Neural progenitor cell (in vitro differentiated cells): ENCODE data around the gene MTX3. TPM values are rescaled to one million over a fixed set of nuclear protein-coding genes. Genes with fewer than 3 reads are reported as not detected.
A peak's percentile ranks its signal among the peaks of the same experiment; 100 is the strongest.

Experiments
- DNase-seq: peaks from one replicate; pipeline ENCODE4 v3.0.0-alpha.2; 2016; ENCODE audit warnings: low spot score
- H2AFZ ChIP-seq: fragments of 200-600 bp; sonication (generic); replicated peaks from 2 replicates; pipeline ENCODE4 v1.6.1; 2016; ENCODE audit warnings: antibody characterized with exemption
- H3F3A ChIP-seq: fragments of 200-600 bp; sonication (generic); 2 replicates; pipeline ENCODE4 v1.6.1; 2016; ENCODE audit warnings: antibody characterized with exemption, low read depth
- H3K27ac ChIP-seq: fragments of 200-600 bp; sonication (generic); 2 replicates; pipeline ENCODE4 v1.5.1; 2016; ENCODE audit warnings: mild to moderate bottlenecking
- H3K27me3 ChIP-seq: fragments of 200-600 bp; sonication (generic); 2 replicates; pipeline ENCODE4 v1.6.1; 2016; ENCODE audit warnings: mild to moderate bottlenecking, moderate library complexity
- H3K36me3 ChIP-seq: fragments of 200-600 bp; sonication (generic); 2 replicates; pipeline ENCODE4 v1.5.1; 2016
- H3K4me1 ChIP-seq: fragments of 200-600 bp; sonication (generic); 2 replicates; pipeline ENCODE4 v1.6.1; 2016; ENCODE audit warnings: mixed run types
- H3K4me2 ChIP-seq: fragments of 200-600 bp; sonication (generic); 2 replicates; pipeline ENCODE4 v1.6.1; 2016
- H3K4me3 ChIP-seq: fragments of 200-600 bp; sonication (generic); 2 replicates; pipeline ENCODE4 v1.5.1; 2016
- H3K79me2 ChIP-seq: fragments of 200-600 bp; sonication (generic); 2 replicates; pipeline ENCODE4 v1.6.1; 2016; ENCODE audit warnings: low read depth
- H3K9ac ChIP-seq: fragments of 200-600 bp; sonication (generic); 2 replicates; pipeline ENCODE4 v1.6.1; 2016
- H3K9me3 ChIP-seq: fragments of 200-600 bp; sonication (generic); 2 replicates; pipeline ENCODE4 v1.5.1; 2016; ENCODE audit warnings: low read depth
- H4K20me1 ChIP-seq: fragments of 200-600 bp; sonication (generic); 2 replicates; pipeline ENCODE4 v1.6.1; 2016; ENCODE audit warnings: low read depth
- H3K27ac Mint-ChIP-seq: 3 replicates; pipeline ENCODE4 v1.8.0; 2021; ENCODE audit warnings: mixed read lengths
- H3K27me3 Mint-ChIP-seq: 2 replicates; pipeline ENCODE4 v1.8.0; 2022; ENCODE audit warnings: low read depth, mild to moderate bottlenecking, inconsistent platforms, moderate library complexity, mixed read lengths; ENCODE audit not compliant: insufficient read depth
- H3K36me3 Mint-ChIP-seq: 3 replicates; pipeline ENCODE4 v1.8.0; 2021; ENCODE audit warnings: mixed read lengths
- H3K4me1 Mint-ChIP-seq: 3 replicates; pipeline ENCODE4 v1.8.0; 2021; ENCODE audit warnings: mixed read lengths
- H3K4me3 Mint-ChIP-seq: 3 replicates; pipeline ENCODE4 v1.8.0; 2021; ENCODE audit warnings: mild to moderate bottlenecking, moderate library complexity, mixed read lengths
- H3K9me3 Mint-ChIP-seq: 3 replicates; pipeline ENCODE4 v1.8.0; 2020; ENCODE audit warnings: mixed read lengths
- CTCF ChIP-seq: fragments of 200-600 bp; sonication (generic); IDR thresholded peaks from 2 replicates; pipeline ENCODE4 v1.5.1; 2017; ENCODE audit warnings: antibody characterized with exemption, mild to moderate bottlenecking
- EZH2 ChIP-seq: fragments of 200-600 bp; sonication (generic); IDR thresholded peaks from 2 replicates; pipeline ENCODE4 v1.6.1; 2017; ENCODE audit warnings: antibody characterized with exemption, mild to moderate bottlenecking, moderate library complexity
- EZH2phosphoT487 ChIP-seq: fragments of 200-600 bp; sonication (generic); IDR thresholded peaks from 2 replicates; pipeline ENCODE4 v1.6.1; 2017; ENCODE audit warnings: antibody characterized with exemption
- total RNA-seq: library from RNA; depleted of rRNA; stranded (reverse); fragments of >200 nt; gene quantifications from 2 replicates; pipeline ENCODE4 v1.2.3, GENCODE V29; 2015; ENCODE audit warnings: low replicate concordance

The MTX3 gene
- total RNA-seq, 1 donor from 2014 or later = 64.0 TPM

GRCh38 chr5:79934681-79935080 is 56.4 kb downstream of the MTX3 start:
- no peaks in the 10 kb centered on the region for H3K9me3 Mint-ChIP-seq
- H4K20me1 ChIP-seq = no peaks in the 10 kb centered on the region
- no peak overlapping the region for H3K4me2 ChIP-seq
- no peaks in the 10 kb centered on the region for H3K79me2 ChIP-seq
- no peak for TF ChIP-seq CTCF
- no peak for TF ChIP-seq EZH2
- no peak for TF ChIP-seq EZH2phosphoT487
- H3K4me1 ChIP-seq = peaks cover 9% of the 10 kb centered on the region
- no peaks in the 10 kb centered on the region for H3K9me3 ChIP-seq
- DNase-seq = no peak
- no peaks in the 10 kb centered on the region for H3K27me3 Mint-ChIP-seq
- no peaks in the 10 kb centered on the region for H3K4me1 Mint-ChIP-seq
- no peaks in the 10 kb centered on the region for H3K36me3 ChIP-seq
- H3K4me3 Mint-ChIP-seq = no peak overlapping the region
- no peak overlapping the region for H3K27ac ChIP-seq
- no peak overlapping the region for H3K27ac Mint-ChIP-seq
- H3F3A ChIP-seq = peaks cover 8% of the 10 kb centered on the region
- peak overlapping the region; percentile 48 for H2AFZ ChIP-seq
- H3K36me3 Mint-ChIP-seq = no peaks in the 10 kb centered on the region
- H3K9ac ChIP-seq = no peak overlapping the region
- H3K27me3 ChIP-seq = no peaks in the 10 kb centered on the region
- H3K4me3 ChIP-seq = no peak overlapping the region

- no peak overlapping the region for H3K27ac Mint-ChIP-seq
- no peak for TF ChIP-seq EZH2phosphoT487
- TF ChIP-seq EZH2 = no peak
- TF ChIP-seq CTCF = no peak
- H3K9me3 Mint-ChIP-seq = no peaks in the 10 kb centered on the region
- Histone ChIP-seq H3K27me3 (no peaks in the 10 kb centered on the region), H4K20me1 (no peaks in the 10 kb centered on the region), H3K36me3 (no peaks in the 10 kb centered on the region), H3K27ac (no peak overlapping the region), H3K9me3 (no peaks in the 10 kb centered on the region), H3K79me2 (no peaks in the 10 kb centered on the region), H3F3A (no peaks in the 10 kb centered on the region), H3K4me2 (no peak overlapping the region), H2AFZ (no peak overlapping the region), H3K9ac (no peak overlapping the region), H3K4me1 (peaks cover under 1% of the 10 kb centered on the region), H3K4me3 (no peak overlapping the region)
- no peaks in the 10 kb centered on the region for H3K4me1 Mint-ChIP-seq
- no peaks in the 10 kb centered on the region for H3K36me3 Mint-ChIP-seq
- H3K4me3 Mint-ChIP-seq = no peak overlapping the region
- no peak for DNase-seq
- no peaks in the 10 kb centered on the region for H3K27me3 Mint-ChIP-seq
These were observed 58.3 kb downstream of the MTX3 start for GRCh38 chr5:79932510-79933504.

GRCh38 chr5:79931866-79932265 is 59.2 kb downstream of the MTX3 start:
- no peaks in the 10 kb centered on the region for H3K36me3 Mint-ChIP-seq
- no peak overlapping the region for H3K27ac Mint-ChIP-seq
- Histone ChIP-seq H3K36me3 (no peaks in the 10 kb centered on the region), H3K27me3 (no peaks in the 10 kb centered on the region), H2AFZ (no peak overlapping the region), H3K79me2 (no peaks in the 10 kb centered on the region), H3K4me1 (no peaks in the 10 kb centered on the region), H3K9ac (no peak overlapping the region), H3F3A (no peaks in the 10 kb centered on the region), H3K4me2 (no peak overlapping the region), H3K9me3 (no peaks in the 10 kb centered on the region), H3K4me3 (no peak overlapping the region), H3K27ac (no peak overlapping the region), H4K20me1 (no peaks in the 10 kb centered on the region)
- no peak for DNase-seq
- H3K4me1 Mint-ChIP-seq = no peaks in the 10 kb centered on the region
- no peak for TF ChIP-seq CTCF
- TF ChIP-seq EZH2phosphoT487 = no peak
- no peak for TF ChIP-seq EZH2
- no peak overlapping the region for H3K4me3 Mint-ChIP-seq
- H3K27me3 Mint-ChIP-seq = peaks cover 4% of the 10 kb centered on the region
- H3K9me3 Mint-ChIP-seq = no peaks in the 10 kb centered on the region
